Endothelial cell of umbilical vein (primary cell): Measurements from ENCODE around the gene COQ3. TPM values are rescaled to one million over a fixed set of nuclear protein-coding genes. Genes with fewer than 3 reads are reported as not detected.

Experiments used
- BruUV-seq: library from RNA; stranded (reverse); fragments of 400-500 nt; replicated peaks from 2 replicates; lab custom pipeline; 2021; lab: Mats Ljungman, UMichigan
- CTCF ChIA-PET: fragments of 300-600, 350-600 bp; sonication (Branson Sonifier 250); formaldehyde crosslinking; loops from one replicate; lab custom pipeline; 2021; ENCODE audit warnings: antibody characterized with exemption, inconsistent platforms; lab: Charles Lee
- POLR2A ChIA-PET: fragments of 300-600, 350-600 bp; sonication (Branson Sonifier 250); formaldehyde crosslinking; loops from one replicate; lab custom pipeline; 2021; ENCODE audit warnings: antibody characterized with exemption, inconsistent platforms; lab: Charles Lee
- DNase-seq: peaks from one replicate; pipeline ENCODE4 v3.0.0-alpha.2; 2011; ENCODE audit warnings: low read depth, low spot score
- FAIRE-seq: peaks from 2 replicates; lab custom pipeline; 2011; peaks lifted over from hg19 to GRCh38; lab: Jason Lieb, UNC
- H2AFZ ChIP-seq: 2 replicates; pipeline ENCODE4 v1.6.0; 2012; ENCODE audit warnings: low read depth, low read length, control low read depth, inconsistent platforms
- H3K27ac ChIP-seq: 2 replicates; pipeline ENCODE4 v1.5.1; 2011; ENCODE audit warnings: low read depth, mild to moderate bottlenecking, control low read depth, low read length, moderate library complexity; ENCODE audit not compliant: insufficient read depth
- H3K27me3 ChIP-seq, 2 experiments: 2 replicates each; pipeline versions ENCODE4 v1.6.0 to v1.6.1; 2011; ENCODE audit warnings: low read length in 2 of 2, mixed read lengths in 1 of 2; ENCODE audit not compliant: control insufficient read depth in 2 of 2, insufficient read depth in 2 of 2
- H3K36me3 ChIP-seq, 2 experiments: 2 replicates in 1 of 2; 3 replicates in 1 of 2; pipeline ENCODE4 v1.5.1; 2011; ENCODE audit warnings: low read length in 2 of 2, mild to moderate bottlenecking in 1 of 2, moderate library complexity in 1 of 2; ENCODE audit not compliant: control insufficient read depth in 2 of 2, insufficient read depth in 2 of 2; ENCODE audit errors: extremely low read depth in 1 of 2
- H3K4me1 ChIP-seq: 3 replicates; pipeline ENCODE4 v1.5.1; 2011; ENCODE audit warnings: mild to moderate bottlenecking, low read length; ENCODE audit not compliant: control insufficient read depth, insufficient read depth; ENCODE audit errors: extremely low read depth
- H3K4me2 ChIP-seq: 2 replicates; pipeline ENCODE4 v1.6.1; 2011; ENCODE audit warnings: low read length, control low read depth, mixed read lengths; ENCODE audit not compliant: insufficient read depth
- H3K4me3 ChIP-seq, 3 experiments: fragments of 200-600 bp in 1 of 3; sonication (generic), shearing (Covaris generic) in 1 of 3; replicated peaks in 1 of 3; 2 replicates each; pipeline ENCODE4 v1.5.1; 2011 to 2016; ENCODE audit warnings: control low read depth in 3 of 3, low read length in 3 of 3, mild to moderate bottlenecking in 2 of 3, inconsistent platforms in 1 of 3, low read depth in 1 of 3, moderate library complexity in 1 of 3; ENCODE audit not compliant: insufficient read depth in 1 of 3
- H3K79me2 ChIP-seq: 2 replicates; pipeline ENCODE4 v1.6.0; 2012; ENCODE audit warnings: low read length, inconsistent platforms; ENCODE audit not compliant: control insufficient read depth, insufficient read depth
- H3K9ac ChIP-seq: replicated peaks from 2 replicates; pipeline ENCODE3; 2011; ENCODE audit warnings: low read length, control low read depth; ENCODE audit not compliant: insufficient read depth; ENCODE audit errors: extremely low read depth
- H3K9me1 ChIP-seq: replicated peaks from 3 replicates; pipeline ENCODE4 v1.6.0; 2011; ENCODE audit warnings: mild to moderate bottlenecking, low read length; ENCODE audit not compliant: control insufficient read depth, insufficient read depth; ENCODE audit errors: extremely low read depth
- H3K9me3 ChIP-seq: replicated peaks from 2 replicates; pipeline ENCODE4 v1.5.1; 2012; ENCODE audit warnings: low read length, inconsistent platforms; ENCODE audit not compliant: control insufficient read depth, insufficient read depth
- H4K20me1 ChIP-seq: replicated peaks from 2 replicates; pipeline ENCODE3; 2011; ENCODE audit warnings: mild to moderate bottlenecking, low read length; ENCODE audit not compliant: control insufficient read depth, insufficient read depth; ENCODE audit errors: extremely low read depth
- FOS ChIP-seq: IDR thresholded peaks from 2 replicates; pipeline ENCODE4 v1.6.1; 2011; ENCODE audit warnings: mild to moderate bottlenecking, low read length, moderate library complexity, borderline replicate concordance; ENCODE audit not compliant: insufficient read depth
- GATA2 ChIP-seq: IDR thresholded peaks from 2 replicates; pipeline ENCODE4 v1.7.0; 2011; ENCODE audit warnings: low read depth, mild to moderate bottlenecking, moderate library complexity, mixed read lengths, low read length; ENCODE audit not compliant: insufficient read length, insufficient read depth
- JUN ChIP-seq: IDR thresholded peaks from 2 replicates; pipeline ENCODE4 v1.6.1; 2011; ENCODE audit warnings: borderline replicate concordance, low read depth; ENCODE audit not compliant: insufficient read length, insufficient read depth
- MAX ChIP-seq: IDR thresholded peaks from 2 replicates; pipeline ENCODE4 v1.6.1; 2011; ENCODE audit not compliant: insufficient read depth, insufficient read length
- MYC ChIP-seq: IDR thresholded peaks from one replicate; pipeline ENCODE4 v1.6.1; 2011; ENCODE audit warnings: mild to moderate bottlenecking, low read depth, low read length
- POLR2A ChIP-seq: IDR thresholded peaks from 2 replicates; pipeline ENCODE4 v1.6.1; 2012; ENCODE audit warnings: low read depth, mild to moderate bottlenecking, control low read depth, low read length
- POLR2AphosphoS5 ChIP-seq: IDR thresholded peaks from 2 replicates; pipeline ENCODE4 v1.6.1; 2012; ENCODE audit warnings: low read depth, mild to moderate bottlenecking, control low read depth, low read length, moderate library complexity; ENCODE audit not compliant: insufficient read depth
- dilution Hi-C: fragments of 300-500 bp; cut with MboI; formaldehyde crosslinking; loops from one replicate; pipeline ENCODE4 v1.15.0; 2019; ENCODE audit warnings: low sequenced_read_pairs; ENCODE audit not compliant: extremely low pct_ligation_motif_present
- intact Hi-C: fragments of 100-400 bp; cut with micrococcal nuclease; formaldehyde crosslinking; loops from one replicate; pipeline ENCODE4 v1.10.0; 2022
- polyA plus RNA-seq, 4 experiments: library from polyadenylated mRNA; depleted of rRNA in 3 of 4; stranded (reverse) in 3 of 4; unstranded in 1 of 4; fragments of >200 nt; gene quantifications; 2 replicates each; pipeline versions ENCODE4 v1.2.1 to v1.2.3, GENCODE V29; 2011 to 2012; ENCODE audit warnings: missing spikeins in 1 of 4
- total RNA-seq: library from RNA; stranded (reverse); gene quantifications from 2 replicates; pipeline ENCODE4 v1.2.3, GENCODE V29; 2021
- TF ChIP-seq, protein P1 (sequence below), 2 donors: IDR thresholded peaks; 1 replicate in 1 of 2; 2 replicates in 1 of 2; pipeline ENCODE4 v1.5.1; 2011; ENCODE audit warnings: low read length in 2 of 2, mild to moderate bottlenecking in 2 of 2, moderate library complexity in 2 of 2, control low read depth in 1 of 2, inconsistent platforms in 1 of 2, low read depth in 1 of 2; ENCODE audit not compliant: insufficient read depth in 1 of 2; ENCODE audit errors: extremely low read depth in 1 of 2

Gene COQ3
- total and polyA plus RNA-seq, 2 donors (not counting 3 experiments of a cell fraction or from before 2014, with no cell fraction given): 4.0 to 7.5 TPM

- no peaks in the 10 kb centered on the region for H3K27me3 ChIP-seq
- no peak overlapping the region for H3K4me3 ChIP-seq
- TF ChIP-seq GATA2: no peak
- no peak for TF ChIP-seq POLR2A
- no peak for TF ChIP-seq FOS
- no TSS peak for BruUV-seq
- FAIRE-seq (no peak), DNase-seq (no peak)
- ChIA-PET CTCF (no interaction called here), POLR2A (no interaction called here)
- H2AFZ ChIP-seq: no peak overlapping the region
- H3K4me2 ChIP-seq: no peak overlapping the region
- no peaks in the 10 kb centered on the region for H3K36me3 ChIP-seq
- H3K4me1 ChIP-seq: peaks cover 3% of the 10 kb centered on the region
- H3K9me1 ChIP-seq: no peaks in the 10 kb centered on the region
- intact Hi-C loops: loop anchor here (10.0 kb wide), 1 partner anchor 313 kb away; no protein-coding TSS in a partner anchor
- H4K20me1 ChIP-seq: no peaks in the 10 kb centered on the region
- H3K27ac ChIP-seq: no peak overlapping the region
- dilution Hi-C loops: no loop called here
- peaks cover 12% of the 10 kb centered on the region for H3K79me2 ChIP-seq
- H3K9me3 ChIP-seq: no peaks in the 10 kb centered on the region
- H3K9ac ChIP-seq: no peak overlapping the region
Measured at GRCh38 chr6:99431901-99432300, 37.9 kb upstream of the COQ3 start.

DNA sequence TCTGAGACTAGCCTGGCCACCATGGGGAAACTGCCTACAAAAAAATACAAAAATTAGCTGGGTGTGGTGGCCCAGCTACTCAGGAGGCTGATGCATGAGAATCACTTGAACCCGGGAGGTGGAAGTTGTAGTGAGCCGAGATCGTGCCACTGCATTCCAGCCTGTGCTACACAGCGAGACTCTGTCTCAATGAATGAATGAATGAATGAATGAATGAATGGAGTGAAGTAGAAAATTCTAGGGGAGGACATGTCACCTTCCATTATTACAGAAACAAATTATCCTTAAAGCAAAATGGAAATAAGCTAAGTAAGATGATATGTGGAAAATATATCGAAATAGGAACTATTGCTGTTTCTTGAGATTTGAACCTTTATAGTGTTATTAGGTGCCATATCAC is 34.0 kb upstream of the COQ3 start:
- ChIA-PET POLR2A (no interaction called here), CTCF (no interaction called here)
- Histone ChIP-seq H2AFZ (no peak overlapping the region), H3K27me3 (no peaks in the 10 kb centered on the region), H3K9me3 (no peaks in the 10 kb centered on the region), H3K4me3 (no peak overlapping the region), H4K20me1 (peaks cover 6% of the 10 kb centered on the region), H3K4me2 (no peak overlapping the region), H3K79me2 (peaks cover 41% of the 10 kb centered on the region), H3K36me3 (no peaks in the 10 kb centered on the region), H3K27ac (no peak overlapping the region), H3K4me1 (peaks cover 25% of the 10 kb centered on the region), H3K9me1 (no peaks in the 10 kb centered on the region), H3K9ac (no peak overlapping the region)
- intact Hi-C loops (no loop called here), dilution Hi-C loops (no loop called here)
- no TSS peak for BruUV-seq
- FAIRE-seq (no peak), DNase-seq (no peak)
- TF ChIP-seq POLR2AphosphoS5 (no peak), POLR2A (no peak), JUN (no peak), MAX (no peak), MYC (no peak)
- TF ChIP-seq, protein P1, sequence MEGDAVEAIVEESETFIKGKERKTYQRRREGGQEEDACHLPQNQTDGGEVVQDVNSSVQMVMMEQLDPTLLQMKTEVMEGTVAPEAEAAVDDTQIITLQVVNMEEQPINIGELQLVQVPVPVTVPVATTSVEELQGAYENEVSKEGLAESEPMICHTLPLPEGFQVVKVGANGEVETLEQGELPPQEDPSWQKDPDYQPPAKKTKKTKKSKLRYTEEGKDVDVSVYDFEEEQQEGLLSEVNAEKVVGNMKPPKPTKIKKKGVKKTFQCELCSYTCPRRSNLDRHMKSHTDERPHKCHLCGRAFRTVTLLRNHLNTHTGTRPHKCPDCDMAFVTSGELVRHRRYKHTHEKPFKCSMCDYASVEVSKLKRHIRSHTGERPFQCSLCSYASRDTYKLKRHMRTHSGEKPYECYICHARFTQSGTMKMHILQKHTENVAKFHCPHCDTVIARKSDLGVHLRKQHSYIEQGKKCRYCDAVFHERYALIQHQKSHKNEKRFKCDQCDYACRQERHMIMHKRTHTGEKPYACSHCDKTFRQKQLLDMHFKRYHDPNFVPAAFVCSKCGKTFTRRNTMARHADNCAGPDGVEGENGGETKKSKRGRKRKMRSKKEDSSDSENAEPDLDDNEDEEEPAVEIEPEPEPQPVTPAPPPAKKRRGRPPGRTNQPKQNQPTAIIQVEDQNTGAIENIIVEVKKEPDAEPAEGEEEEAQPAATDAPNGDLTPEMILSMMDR (IDR thresholded peaks at IDR 0.05; ENCODE audit: extremely low read depth in 1 of 2, insufficient read depth in 1 of 2, low read depth in 1 of 2, low read length in 2 of 2): no peak
